Endothelial cell (in vitro differentiated cells): ENCODE measurements around the gene MDM4. TPM values are rescaled to one million over a fixed set of nuclear protein-coding genes. Genes with fewer than 3 reads are reported as not detected.
"Not testable (repeated sequence)": the region's sequence is repeated elsewhere in the genome, so short reads cannot be mapped to it uniquely, and the experiment has no call there.

Experiments
- DNase-seq: peaks from one replicate; pipeline ENCODE4 v3.0.0; 2021; ENCODE audit warnings: low spot score
- H3K27ac Mint-ChIP-seq: one replicate; pipeline ENCODE4 v1.8.0; 2021; ENCODE audit warnings: mixed read lengths, inconsistent platforms; ENCODE audit not compliant: unreplicated experiment
- H3K27me3 Mint-ChIP-seq: one replicate; pipeline ENCODE4 v1.8.0; 2021; ENCODE audit warnings: mild to moderate bottlenecking, moderate library complexity, mixed read lengths, inconsistent platforms; ENCODE audit not compliant: unreplicated experiment
- H3K36me3 Mint-ChIP-seq: one replicate; pipeline ENCODE4 v1.8.0; 2021; ENCODE audit warnings: mild to moderate bottlenecking, low read depth, mixed read lengths, inconsistent platforms; ENCODE audit not compliant: unreplicated experiment
- H3K4me1 Mint-ChIP-seq: one replicate; pipeline ENCODE4 v1.8.0; 2021; ENCODE audit warnings: mild to moderate bottlenecking, mixed read lengths, inconsistent platforms; ENCODE audit not compliant: unreplicated experiment
- H3K4me3 Mint-ChIP-seq: one replicate; pipeline ENCODE4 v1.8.0; 2021; ENCODE audit warnings: mild to moderate bottlenecking, mixed read lengths, inconsistent platforms; ENCODE audit not compliant: unreplicated experiment
- H3K9me3 Mint-ChIP-seq: one replicate; pipeline ENCODE4 v1.8.0; 2021; ENCODE audit warnings: mixed read lengths, inconsistent platforms; ENCODE audit not compliant: unreplicated experiment
- total RNA-seq: library from RNA; stranded (reverse); fragmentation: NEBNext Ultra II Directional; extraction: Animal tissue kit (Norgen Biotek cat#: 25700); gene quantifications from one replicate; pipeline ENCODE4 v1.2.1, GENCODE V29; 2021; ENCODE audit not compliant: unreplicated experiment
- TF ChIP-seq, protein P1 (sequence below): fragments of 200-600 bp; sonication (generic); IDR thresholded peaks from one replicate; pipeline ENCODE4 v1.5.0; 2021; ENCODE audit warnings: antibody characterized with exemption; ENCODE audit not compliant: unreplicated experiment

MDM4 gene
- total RNA-seq, 1 donor from 2014 or later: 57.8 TPM

GRCh38 chr1:204558467-204558866 lies 42.3 kb downstream of the MDM4 start:
- H3K4me1 Mint-ChIP-seq: peaks cover 4% of the 10 kb centered on the region
- TF ChIP-seq, protein P1, sequence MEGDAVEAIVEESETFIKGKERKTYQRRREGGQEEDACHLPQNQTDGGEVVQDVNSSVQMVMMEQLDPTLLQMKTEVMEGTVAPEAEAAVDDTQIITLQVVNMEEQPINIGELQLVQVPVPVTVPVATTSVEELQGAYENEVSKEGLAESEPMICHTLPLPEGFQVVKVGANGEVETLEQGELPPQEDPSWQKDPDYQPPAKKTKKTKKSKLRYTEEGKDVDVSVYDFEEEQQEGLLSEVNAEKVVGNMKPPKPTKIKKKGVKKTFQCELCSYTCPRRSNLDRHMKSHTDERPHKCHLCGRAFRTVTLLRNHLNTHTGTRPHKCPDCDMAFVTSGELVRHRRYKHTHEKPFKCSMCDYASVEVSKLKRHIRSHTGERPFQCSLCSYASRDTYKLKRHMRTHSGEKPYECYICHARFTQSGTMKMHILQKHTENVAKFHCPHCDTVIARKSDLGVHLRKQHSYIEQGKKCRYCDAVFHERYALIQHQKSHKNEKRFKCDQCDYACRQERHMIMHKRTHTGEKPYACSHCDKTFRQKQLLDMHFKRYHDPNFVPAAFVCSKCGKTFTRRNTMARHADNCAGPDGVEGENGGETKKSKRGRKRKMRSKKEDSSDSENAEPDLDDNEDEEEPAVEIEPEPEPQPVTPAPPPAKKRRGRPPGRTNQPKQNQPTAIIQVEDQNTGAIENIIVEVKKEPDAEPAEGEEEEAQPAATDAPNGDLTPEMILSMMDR: no peak
- peaks cover 3% of the 10 kb centered on the region for H3K36me3 Mint-ChIP-seq
- no peak overlapping the region for H3K4me3 Mint-ChIP-seq
- peaks cover 2% of the 10 kb centered on the region for H3K27me3 Mint-ChIP-seq
- no peak overlapping the region for H3K27ac Mint-ChIP-seq
- H3K9me3 Mint-ChIP-seq: no peaks in the 10 kb centered on the region
- DNase-seq: no peak

DNA sequence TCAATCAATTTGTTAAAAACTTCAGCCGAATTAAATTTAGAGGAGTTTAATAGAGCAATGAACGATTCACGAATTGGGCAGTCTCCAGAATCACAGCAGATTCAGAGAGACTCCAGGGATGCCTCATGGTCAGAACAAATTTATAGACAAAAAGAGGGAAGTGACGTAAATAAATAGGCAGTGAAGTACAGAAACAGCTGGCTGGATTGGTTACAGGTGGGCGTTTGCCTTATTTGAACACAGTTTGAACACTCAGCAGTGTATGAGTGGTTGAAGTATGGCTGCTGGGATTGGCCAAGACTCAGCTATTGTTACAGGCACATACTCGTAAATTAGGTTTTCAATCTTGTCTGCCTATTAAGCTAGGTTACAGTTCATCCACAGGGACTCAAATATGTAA lies 43.8 kb downstream of the MDM4 start:
- not testable (repeated sequence) for H3K27me3 Mint-ChIP-seq, H3K4me1 Mint-ChIP-seq, H3K4me3 Mint-ChIP-seq, H3K9me3 Mint-ChIP-seq, H3K36me3 Mint-ChIP-seq, H3K27ac Mint-ChIP-seq, DNase-seq

GRCh38 chr1:204560590-204561150 lies 44.5 kb downstream of the MDM4 start:
- peak overlapping the region; percentile 55 for H3K27ac Mint-ChIP-seq
- no peaks in the 10 kb centered on the region for H3K9me3 Mint-ChIP-seq
- DNase-seq: no peak
- H3K36me3 Mint-ChIP-seq: peaks cover 3% of the 10 kb centered on the region
- TF ChIP-seq, protein P1: no peak
- H3K4me1 Mint-ChIP-seq: peaks cover 6% of the 10 kb centered on the region
- H3K4me3 Mint-ChIP-seq: no peak overlapping the region
- H3K27me3 Mint-ChIP-seq: peaks cover 2% of the 10 kb centered on the region

DNA sequence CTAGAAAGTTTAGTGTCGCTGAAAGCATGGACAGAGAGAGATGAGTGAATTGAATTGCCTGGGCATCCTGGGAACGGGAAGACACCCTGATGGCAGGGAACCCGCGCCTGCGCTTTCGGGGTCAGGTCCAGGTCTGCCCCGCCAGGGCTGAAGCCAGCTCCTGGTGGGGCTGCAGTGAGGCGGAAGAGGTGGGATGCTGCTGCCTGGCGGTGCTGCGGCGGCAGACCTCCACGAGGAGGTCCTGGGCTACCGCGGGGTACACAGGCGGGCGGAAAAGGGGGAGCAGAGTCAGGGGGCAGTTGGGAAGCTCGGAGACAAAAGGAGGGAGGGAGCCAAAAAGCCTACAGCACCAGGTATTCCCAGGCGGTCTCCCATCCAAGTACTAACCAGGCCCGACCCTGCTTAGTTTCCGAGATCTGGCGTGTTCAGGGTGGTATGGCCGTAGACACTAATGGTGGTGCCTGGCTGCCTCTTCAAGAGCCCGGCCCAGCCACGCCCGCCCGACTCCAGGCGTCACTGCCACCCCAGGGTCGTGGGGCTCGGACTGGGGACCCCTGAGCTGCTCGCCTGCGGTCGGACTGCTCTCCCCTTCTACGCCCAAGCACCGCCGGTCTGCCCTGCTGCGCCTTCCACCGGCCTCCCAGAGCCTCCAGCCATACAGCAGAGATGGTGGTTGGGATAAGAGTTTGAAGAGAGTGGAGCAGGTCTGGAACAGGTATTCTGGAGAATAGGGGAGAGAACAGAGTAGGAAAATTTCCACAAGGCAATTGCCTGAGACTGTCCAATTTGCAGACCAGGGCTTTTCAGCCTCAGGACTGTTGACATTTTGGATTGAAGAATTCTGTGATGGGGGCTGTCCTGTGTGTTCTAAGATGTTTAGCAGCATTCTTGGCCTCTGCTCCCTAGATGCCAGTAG lies 46.1 kb downstream of the MDM4 start:
- Mint-ChIP-seq H3K4me1 (peaks cover 16% of the 10 kb centered on the region), H3K9me3 (no peaks in the 10 kb centered on the region), H3K4me3 (peak overlapping the region; percentile 10), H3K36me3 (peaks cover 3% of the 10 kb centered on the region), H3K27me3 (peaks cover 4% of the 10 kb centered on the region), H3K27ac (no peak overlapping the region)
- TF ChIP-seq, protein P1: no peak
- DNase-seq: no peak

DNA sequence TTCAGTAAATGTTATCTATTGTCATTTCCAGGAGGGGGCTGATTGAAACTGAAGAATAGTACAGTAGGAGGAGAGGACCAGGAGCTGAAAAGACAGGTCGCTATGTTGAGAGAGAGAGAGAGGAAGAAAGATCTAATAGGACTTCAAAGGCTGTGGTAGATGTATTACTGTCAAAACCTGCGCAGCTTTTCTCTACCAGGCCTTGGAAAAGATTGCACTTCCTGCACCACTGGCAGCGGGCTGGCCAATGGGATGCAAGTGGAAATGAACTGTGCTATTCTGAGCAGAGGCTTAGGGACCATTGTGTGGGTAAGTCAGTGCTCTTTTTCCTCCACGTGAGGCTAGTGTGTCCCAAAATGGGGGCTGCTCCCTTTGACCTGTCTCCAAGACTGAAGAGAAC lies 47.1 kb downstream of the MDM4 start:
- DNase-seq: no peak
- Mint-ChIP-seq H3K27me3 (peaks cover 6% of the 10 kb centered on the region), H3K27ac (no peak overlapping the region), H3K9me3 (no peaks in the 10 kb centered on the region), H3K36me3 (peaks cover 3% of the 10 kb centered on the region), H3K4me1 (peaks cover 22% of the 10 kb centered on the region), H3K4me3 (no peak overlapping the region)
- TF ChIP-seq, protein P1: no peak
